Endothelial cell of umbilical vein (primary cell): ENCODE data around the gene MAML2. TPM values are rescaled to one million over a fixed set of nuclear protein-coding genes. Genes with fewer than 3 reads are reported as not detected.

Experiments
- BruUV-seq: library from RNA; stranded (reverse); fragments of 400-500 nt; replicated peaks from 2 replicates; lab custom pipeline; 2021; lab: Mats Ljungman, UMichigan
- CTCF ChIA-PET: fragments of 300-600, 350-600 bp; sonication (Branson Sonifier 250); formaldehyde crosslinking; loops from one replicate; lab custom pipeline; 2021; ENCODE audit warnings: antibody characterized with exemption, inconsistent platforms; lab: Charles Lee
- POLR2A ChIA-PET: fragments of 300-600, 350-600 bp; sonication (Branson Sonifier 250); formaldehyde crosslinking; loops from one replicate; lab custom pipeline; 2021; ENCODE audit warnings: antibody characterized with exemption, inconsistent platforms; lab: Charles Lee
- DNase-seq: peaks from one replicate; pipeline ENCODE4 v3.0.0-alpha.2; 2011; ENCODE audit warnings: low read depth, low spot score
- FAIRE-seq: peaks from 2 replicates; lab custom pipeline; 2011; peaks lifted over from hg19 to GRCh38; lab: Jason Lieb, UNC
- H2AFZ ChIP-seq: 2 replicates; pipeline ENCODE4 v1.6.0; 2012; ENCODE audit warnings: low read depth, low read length, control low read depth, inconsistent platforms
- H3K27ac ChIP-seq: 2 replicates; pipeline ENCODE4 v1.5.1; 2011; ENCODE audit warnings: low read depth, mild to moderate bottlenecking, control low read depth, low read length, moderate library complexity; ENCODE audit not compliant: insufficient read depth
- H3K27me3 ChIP-seq, 2 experiments: 2 replicates each; pipeline versions ENCODE4 v1.6.0 to v1.6.1; 2011; ENCODE audit warnings: low read length in 2 of 2, mixed read lengths in 1 of 2; ENCODE audit not compliant: control insufficient read depth in 2 of 2, insufficient read depth in 2 of 2
- H3K36me3 ChIP-seq, 2 experiments: 2 replicates in 1 of 2; 3 replicates in 1 of 2; pipeline ENCODE4 v1.5.1; 2011; ENCODE audit warnings: low read length in 2 of 2, mild to moderate bottlenecking in 1 of 2, moderate library complexity in 1 of 2; ENCODE audit not compliant: control insufficient read depth in 2 of 2, insufficient read depth in 2 of 2; ENCODE audit errors: extremely low read depth in 1 of 2
- H3K4me1 ChIP-seq: 3 replicates; pipeline ENCODE4 v1.5.1; 2011; ENCODE audit warnings: mild to moderate bottlenecking, low read length; ENCODE audit not compliant: control insufficient read depth, insufficient read depth; ENCODE audit errors: extremely low read depth
- H3K4me2 ChIP-seq: 2 replicates; pipeline ENCODE4 v1.6.1; 2011; ENCODE audit warnings: low read length, control low read depth, mixed read lengths; ENCODE audit not compliant: insufficient read depth
- H3K4me3 ChIP-seq, 3 experiments: fragments of 200-600 bp in 1 of 3; sonication (generic), shearing (Covaris generic) in 1 of 3; replicated peaks in 1 of 3; 2 replicates each; pipeline ENCODE4 v1.5.1; 2011 to 2016; ENCODE audit warnings: control low read depth in 3 of 3, low read length in 3 of 3, mild to moderate bottlenecking in 2 of 3, inconsistent platforms in 1 of 3, low read depth in 1 of 3, moderate library complexity in 1 of 3; ENCODE audit not compliant: insufficient read depth in 1 of 3
- H3K79me2 ChIP-seq: 2 replicates; pipeline ENCODE4 v1.6.0; 2012; ENCODE audit warnings: low read length, inconsistent platforms; ENCODE audit not compliant: control insufficient read depth, insufficient read depth
- H3K9ac ChIP-seq: replicated peaks from 2 replicates; pipeline ENCODE3; 2011; ENCODE audit warnings: low read length, control low read depth; ENCODE audit not compliant: insufficient read depth; ENCODE audit errors: extremely low read depth
- H3K9me1 ChIP-seq: replicated peaks from 3 replicates; pipeline ENCODE4 v1.6.0; 2011; ENCODE audit warnings: mild to moderate bottlenecking, low read length; ENCODE audit not compliant: control insufficient read depth, insufficient read depth; ENCODE audit errors: extremely low read depth
- H3K9me3 ChIP-seq: replicated peaks from 2 replicates; pipeline ENCODE4 v1.5.1; 2012; ENCODE audit warnings: low read length, inconsistent platforms; ENCODE audit not compliant: control insufficient read depth, insufficient read depth
- H4K20me1 ChIP-seq: replicated peaks from 2 replicates; pipeline ENCODE3; 2011; ENCODE audit warnings: mild to moderate bottlenecking, low read length; ENCODE audit not compliant: control insufficient read depth, insufficient read depth; ENCODE audit errors: extremely low read depth
- CTCF ChIP-seq, 2 donors: IDR thresholded peaks; 1 replicate in 1 of 2; 2 replicates in 1 of 2; pipeline ENCODE4 v1.5.1; 2011; ENCODE audit warnings: low read length in 2 of 2, mild to moderate bottlenecking in 2 of 2, moderate library complexity in 2 of 2, control low read depth in 1 of 2, inconsistent platforms in 1 of 2, low read depth in 1 of 2; ENCODE audit not compliant: insufficient read depth in 1 of 2; ENCODE audit errors: extremely low read depth in 1 of 2
- EZH2 ChIP-seq: IDR thresholded peaks from 2 replicates; pipeline ENCODE4 v1.6.1; 2012; ENCODE audit warnings: borderline replicate concordance, low read depth, mild to moderate bottlenecking, moderate library complexity, low read length, inconsistent platforms; ENCODE audit not compliant: severe bottlenecking
- FOS ChIP-seq: IDR thresholded peaks from 2 replicates; pipeline ENCODE4 v1.6.1; 2011; ENCODE audit warnings: mild to moderate bottlenecking, low read length, moderate library complexity, borderline replicate concordance; ENCODE audit not compliant: insufficient read depth
- GATA2 ChIP-seq: IDR thresholded peaks from 2 replicates; pipeline ENCODE4 v1.7.0; 2011; ENCODE audit warnings: low read depth, mild to moderate bottlenecking, moderate library complexity, mixed read lengths, low read length; ENCODE audit not compliant: insufficient read length, insufficient read depth
- JUN ChIP-seq: IDR thresholded peaks from 2 replicates; pipeline ENCODE4 v1.6.1; 2011; ENCODE audit warnings: borderline replicate concordance, low read depth; ENCODE audit not compliant: insufficient read length, insufficient read depth
- MYC ChIP-seq: IDR thresholded peaks from one replicate; pipeline ENCODE4 v1.6.1; 2011; ENCODE audit warnings: mild to moderate bottlenecking, low read depth, low read length
- POLR2A ChIP-seq: IDR thresholded peaks from 2 replicates; pipeline ENCODE4 v1.6.1; 2012; ENCODE audit warnings: low read depth, mild to moderate bottlenecking, control low read depth, low read length
- POLR2AphosphoS5 ChIP-seq: IDR thresholded peaks from 2 replicates; pipeline ENCODE4 v1.6.1; 2012; ENCODE audit warnings: low read depth, mild to moderate bottlenecking, control low read depth, low read length, moderate library complexity; ENCODE audit not compliant: insufficient read depth
- dilution Hi-C: fragments of 300-500 bp; cut with MboI; formaldehyde crosslinking; loops from one replicate; pipeline ENCODE4 v1.15.0; 2019; ENCODE audit warnings: low sequenced_read_pairs; ENCODE audit not compliant: extremely low pct_ligation_motif_present
- intact Hi-C: fragments of 100-400 bp; cut with micrococcal nuclease; formaldehyde crosslinking; loops from one replicate; pipeline ENCODE4 v1.10.0; 2022
- polyA plus RNA-seq, 4 experiments: library from polyadenylated mRNA; depleted of rRNA in 3 of 4; stranded (reverse) in 3 of 4; unstranded in 1 of 4; fragments of >200 nt; gene quantifications; 2 replicates each; pipeline versions ENCODE4 v1.2.1 to v1.2.3, GENCODE V29; 2011 to 2012; ENCODE audit warnings: missing spikeins in 1 of 4
- total RNA-seq: library from RNA; stranded (reverse); gene quantifications from 2 replicates; pipeline ENCODE4 v1.2.3, GENCODE V29; 2021
- TF ChIP-seq, protein P1 (sequence below): IDR thresholded peaks from 2 replicates; pipeline ENCODE4 v1.6.1; 2011; ENCODE audit not compliant: insufficient read depth, insufficient read length

Gene MAML2
- total and polyA plus RNA-seq, 2 donors (not counting 3 experiments of a cell fraction or from before 2014, with no cell fraction given), result 12.4 to 16.8 TPM

DNA sequence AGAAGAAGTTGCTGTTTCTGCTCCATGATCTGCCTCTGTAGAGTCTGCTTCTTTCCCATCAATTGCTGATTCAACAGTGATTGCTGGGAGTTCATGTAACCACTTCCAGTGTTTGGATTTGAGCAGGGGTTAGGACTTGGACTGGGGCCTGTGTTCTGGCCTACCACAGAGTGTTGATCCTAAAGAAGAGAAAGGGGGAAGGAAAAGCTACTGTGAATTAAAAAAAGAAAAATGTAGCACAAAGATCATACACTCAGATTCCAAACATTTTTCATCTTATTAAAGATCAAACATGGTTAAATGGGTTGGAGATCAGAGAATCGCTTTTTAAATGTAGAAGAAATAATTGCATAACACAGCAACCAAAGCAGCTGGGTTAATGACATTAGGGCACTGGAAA lies 351.4 kb downstream of the MAML2 start:
- Histone ChIP-seq H3K4me2 (no peak overlapping the region), H3K9me1 (no peaks in the 10 kb centered on the region), H3K4me1 (no peaks in the 10 kb centered on the region), H3K4me3 (no peak overlapping the region), H2AFZ (no peak overlapping the region), H3K27me3 (no peaks in the 10 kb centered on the region), H3K9me3 (no peaks in the 10 kb centered on the region), H3K27ac (no peak overlapping the region), H3K79me2 (no peaks in the 10 kb centered on the region), H3K36me3 (no peaks in the 10 kb centered on the region), H3K9ac (no peak overlapping the region), H4K20me1 (no peaks in the 10 kb centered on the region)
- DNase-seq (no peak), FAIRE-seq (no peak)
- POLR2A ChIA-PET, result no interaction called here
- CTCF ChIA-PET, result no interaction called here
- dilution Hi-C loops, result no loop called here
- no TSS peak for BruUV-seq
- intact Hi-C loops, result no loop called here
- TF ChIP-seq POLR2A, result no peak
- no peak for TF ChIP-seq CTCF (IDR thresholded peaks at IDR 0.05; ENCODE audit: extremely low read depth in 1 of 2, insufficient read depth in 1 of 2, low read depth in 1 of 2, low read length in 2 of 2)
- TF ChIP-seq JUN, result no peak
- TF ChIP-seq MYC, result no peak
- TF ChIP-seq EZH2, result no peak
- TF ChIP-seq GATA2, result no peak
- TF ChIP-seq, protein P1, sequence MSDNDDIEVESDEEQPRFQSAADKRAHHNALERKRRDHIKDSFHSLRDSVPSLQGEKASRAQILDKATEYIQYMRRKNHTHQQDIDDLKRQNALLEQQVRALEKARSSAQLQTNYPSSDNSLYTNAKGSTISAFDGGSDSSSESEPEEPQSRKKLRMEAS, result no peak
- no peak for TF ChIP-seq FOS
- no peak for TF ChIP-seq POLR2AphosphoS5
